ENCODE data around the gene WASF2. TPM values are rescaled to one million over a fixed set of nuclear protein-coding genes. Genes with fewer than 3 reads are reported as not detected.
A peak's percentile ranks its signal among the peaks of the same experiment; 100 is the strongest.

Gene WASF2
- total and polyA plus RNA-seq, 2 of the 13 experiments (the other 11 are each of a cell fraction or from before 2014, with no cell fraction given): 10.4 to 27.7 TPM

DNA sequence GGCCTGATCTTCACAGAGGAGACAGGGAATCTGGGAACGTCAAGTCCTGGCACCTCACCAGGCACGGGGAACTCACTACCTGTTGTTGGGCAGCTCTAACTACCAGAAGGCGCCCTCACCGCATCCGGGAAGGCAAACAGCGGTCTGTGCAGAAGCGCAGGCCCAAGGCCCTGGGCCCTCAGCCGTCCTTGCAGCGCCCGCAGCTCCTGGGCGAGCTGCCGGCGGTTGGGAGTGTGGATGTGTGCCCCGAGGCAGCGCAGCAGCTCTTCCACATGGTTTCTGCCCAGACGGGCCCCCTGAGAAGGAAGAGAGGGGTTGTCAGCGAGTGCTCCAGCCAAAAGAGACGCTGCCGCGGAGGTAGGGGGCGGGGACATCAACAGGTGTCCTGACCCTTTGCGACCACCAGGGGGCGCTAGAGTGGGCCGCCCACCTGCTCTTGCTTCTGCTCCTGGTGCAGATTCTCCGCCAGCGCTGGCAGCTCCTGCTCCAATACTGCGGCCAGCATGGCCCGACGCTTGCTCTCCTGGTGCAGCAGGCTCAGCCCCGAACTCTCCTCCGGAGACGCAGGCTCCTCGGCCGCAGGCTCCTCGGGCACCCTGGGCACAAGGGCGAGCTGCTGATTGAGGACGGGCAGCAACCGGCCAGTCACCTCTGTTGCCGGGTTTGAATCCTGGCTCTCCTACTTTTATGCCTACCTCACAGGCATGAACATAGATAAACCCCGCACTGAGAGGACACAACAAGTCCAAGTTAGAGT lies 132.5 kb downstream of the WASF2 start (continued):
- TF ChIP-seq, protein P1, sequence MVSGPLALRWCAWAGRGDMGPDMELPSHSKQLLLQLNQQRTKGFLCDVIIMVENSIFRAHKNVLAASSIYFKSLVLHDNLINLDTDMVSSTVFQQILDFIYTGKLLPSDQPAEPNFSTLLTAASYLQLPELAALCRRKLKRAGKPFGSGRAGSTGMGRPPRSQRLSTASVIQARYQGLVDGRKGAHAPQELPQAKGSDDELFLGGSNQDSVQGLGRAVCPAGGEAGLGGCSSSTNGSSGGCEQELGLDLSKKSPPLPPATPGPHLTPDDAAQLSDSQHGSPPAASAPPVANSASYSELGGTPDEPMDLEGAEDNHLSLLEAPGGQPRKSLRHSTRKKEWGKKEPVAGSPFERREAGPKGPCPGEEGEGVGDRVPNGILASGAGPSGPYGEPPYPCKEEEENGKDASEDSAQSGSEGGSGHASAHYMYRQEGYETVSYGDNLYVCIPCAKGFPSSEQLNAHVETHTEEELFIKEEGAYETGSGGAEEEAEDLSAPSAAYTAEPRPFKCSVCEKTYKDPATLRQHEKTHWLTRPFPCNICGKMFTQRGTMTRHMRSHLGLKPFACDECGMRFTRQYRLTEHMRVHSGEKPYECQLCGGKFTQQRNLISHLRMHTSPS (CRISPR knock-in tag; IDR thresholded peaks at IDR 0.05; ENCODE audit: low read depth): no peak
- TF ChIP-seq, protein P2, sequence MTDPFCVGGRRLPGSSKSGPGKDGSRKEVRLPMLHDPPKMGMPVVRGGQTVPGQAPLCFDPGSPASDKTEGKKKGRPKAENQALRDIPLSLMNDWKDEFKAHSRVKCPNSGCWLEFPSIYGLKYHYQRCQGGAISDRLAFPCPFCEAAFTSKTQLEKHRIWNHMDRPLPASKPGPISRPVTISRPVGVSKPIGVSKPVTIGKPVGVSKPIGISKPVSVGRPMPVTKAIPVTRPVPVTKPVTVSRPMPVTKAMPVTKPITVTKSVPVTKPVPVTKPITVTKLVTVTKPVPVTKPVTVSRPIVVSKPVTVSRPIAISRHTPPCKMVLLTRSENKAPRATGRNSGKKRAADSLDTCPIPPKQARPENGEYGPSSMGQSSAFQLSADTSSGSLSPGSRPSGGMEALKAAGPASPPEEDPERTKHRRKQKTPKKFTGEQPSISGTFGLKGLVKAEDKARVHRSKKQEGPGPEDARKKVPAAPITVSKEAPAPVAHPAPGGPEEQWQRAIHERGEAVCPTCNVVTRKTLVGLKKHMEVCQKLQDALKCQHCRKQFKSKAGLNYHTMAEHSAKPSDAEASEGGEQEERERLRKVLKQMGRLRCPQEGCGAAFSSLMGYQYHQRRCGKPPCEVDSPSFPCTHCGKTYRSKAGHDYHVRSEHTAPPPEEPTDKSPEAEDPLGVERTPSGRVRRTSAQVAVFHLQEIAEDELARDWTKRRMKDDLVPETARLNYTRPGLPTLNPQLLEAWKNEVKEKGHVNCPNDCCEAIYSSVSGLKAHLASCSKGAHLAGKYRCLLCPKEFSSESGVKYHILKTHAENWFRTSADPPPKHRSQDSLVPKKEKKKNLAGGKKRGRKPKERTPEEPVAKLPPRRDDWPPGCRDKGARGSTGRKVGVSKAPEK (CRISPR knock-in tag; IDR thresholded peaks at IDR 0.05; ENCODE audit: borderline replicate concordance): no peak
- TF ChIP-seq CHCHD3 (CRISPR knock-in tag; IDR thresholded peaks at IDR 0.05) (no peak), ZNF552 (CRISPR knock-in tag; IDR thresholded peaks at IDR 0.05; ENCODE audit: borderline replicate concordance) (no peak), ZNF430 (CRISPR knock-in tag; IDR thresholded peaks at IDR 0.05) (no peak), SRSF9 (IDR thresholded peaks at IDR 0.05; ENCODE audit: borderline replicate concordance, insufficient read depth, low read depth, low read length, poor library complexity, severe bottlenecking) (no peak), NR2F2 (IDR thresholded peaks at IDR 0.05; ENCODE audit: borderline replicate concordance, low read depth) (no peak), GTF2F1 (IDR thresholded peaks at IDR 0.05; ENCODE audit: low read length) (no peak), ARNT (IDR thresholded peaks at IDR 0.05) (no peak), KAT8 (CRISPR knock-in tag; IDR thresholded peaks at IDR 0.05) (0 out of 2 replicates have a peak, but pooled peaks have one; percentile 17), ZNF143 (CRISPR knock-in tag; IDR thresholded peaks at IDR 0.05) (no peak), NCOA1 (CRISPR knock-in tag; IDR thresholded peaks at IDR 0.05) (no peak), SIX1 (CRISPR knock-in tag; IDR thresholded peaks at IDR 0.05; ENCODE audit: borderline replicate concordance) (no peak), ZNF12 (CRISPR knock-in tag; IDR thresholded peaks at IDR 0.05) (no peak), SOX5 (CRISPR knock-in tag; IDR thresholded peaks at IDR 0.05; ENCODE audit: borderline replicate concordance) (no peak), PRPF4 (IDR thresholded peaks at IDR 0.05; ENCODE audit: low read depth, low read length, poor library complexity, severe bottlenecking) (no peak), ZNF747 (CRISPR knock-in tag; IDR thresholded peaks at IDR 0.05; ENCODE audit: borderline replicate concordance) (no peak; the same call in 1 of the 2 replicates), ZNF788 (CRISPR knock-in tag; IDR thresholded peaks at IDR 0.05; ENCODE audit: borderline replicate concordance) (peak; percentile 77; the same call in 1 of the 2 replicates)
- TF ChIP-seq, protein P3, sequence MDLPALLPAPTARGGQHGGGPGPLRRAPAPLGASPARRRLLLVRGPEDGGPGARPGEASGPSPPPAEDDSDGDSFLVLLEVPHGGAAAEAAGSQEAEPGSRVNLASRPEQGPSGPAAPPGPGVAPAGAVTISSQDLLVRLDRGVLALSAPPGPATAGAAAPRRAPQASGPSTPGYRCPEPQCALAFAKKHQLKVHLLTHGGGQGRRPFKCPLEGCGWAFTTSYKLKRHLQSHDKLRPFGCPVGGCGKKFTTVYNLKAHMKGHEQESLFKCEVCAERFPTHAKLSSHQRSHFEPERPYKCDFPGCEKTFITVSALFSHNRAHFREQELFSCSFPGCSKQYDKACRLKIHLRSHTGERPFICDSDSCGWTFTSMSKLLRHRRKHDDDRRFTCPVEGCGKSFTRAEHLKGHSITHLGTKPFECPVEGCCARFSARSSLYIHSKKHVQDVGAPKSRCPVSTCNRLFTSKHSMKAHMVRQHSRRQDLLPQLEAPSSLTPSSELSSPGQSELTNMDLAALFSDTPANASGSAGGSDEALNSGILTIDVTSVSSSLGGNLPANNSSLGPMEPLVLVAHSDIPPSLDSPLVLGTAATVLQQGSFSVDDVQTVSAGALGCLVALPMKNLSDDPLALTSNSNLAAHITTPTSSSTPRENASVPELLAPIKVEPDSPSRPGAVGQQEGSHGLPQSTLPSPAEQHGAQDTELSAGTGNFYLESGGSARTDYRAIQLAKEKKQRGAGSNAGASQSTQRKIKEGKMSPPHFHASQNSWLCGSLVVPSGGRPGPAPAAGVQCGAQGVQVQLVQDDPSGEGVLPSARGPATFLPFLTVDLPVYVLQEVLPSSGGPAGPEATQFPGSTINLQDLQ (CRISPR knock-in tag; IDR thresholded peaks at IDR 0.05): no peak
- TF ChIP-seq, protein P4, sequence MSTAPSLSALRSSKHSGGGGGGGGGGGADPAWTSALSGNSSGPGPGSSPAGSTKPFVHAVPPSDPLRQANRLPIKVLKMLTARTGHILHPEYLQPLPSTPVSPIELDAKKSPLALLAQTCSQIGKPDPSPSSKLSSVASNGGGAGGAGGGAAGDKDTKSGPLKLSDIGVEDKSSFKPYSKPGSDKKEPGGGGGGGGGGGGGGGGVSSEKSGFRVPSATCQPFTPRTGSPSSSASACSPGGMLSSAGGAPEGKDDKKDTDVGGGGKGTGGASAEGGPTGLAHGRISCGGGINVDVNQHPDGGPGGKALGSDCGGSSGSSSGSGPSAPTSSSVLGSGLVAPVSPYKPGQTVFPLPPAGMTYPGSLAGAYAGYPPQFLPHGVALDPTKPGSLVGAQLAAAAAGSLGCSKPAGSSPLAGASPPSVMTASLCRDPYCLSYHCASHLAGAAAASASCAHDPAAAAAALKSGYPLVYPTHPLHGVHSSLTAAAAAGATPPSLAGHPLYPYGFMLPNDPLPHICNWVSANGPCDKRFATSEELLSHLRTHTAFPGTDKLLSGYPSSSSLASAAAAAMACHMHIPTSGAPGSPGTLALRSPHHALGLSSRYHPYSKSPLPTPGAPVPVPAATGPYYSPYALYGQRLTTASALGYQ (CRISPR knock-in tag; IDR thresholded peaks at IDR 0.05): no peak
